Loucy (cell line): ENCODE results near the gene NEIL1.

Source experiments
- CTCF ChIP-seq: fragments of 200-600 bp; sonication (generic); conservative IDR thresholded peaks from 2 replicates; pipeline ENCODE4 v1.5.1; 2014; ENCODE audit warnings: mild to moderate bottlenecking, antibody characterized with exemption, low read length
- EZH2phosphoT487 ChIP-seq: fragments of 200-600 bp; IDR thresholded peaks from 2 replicates; pipeline ENCODE4 v1.6.1; 2018; ENCODE audit warnings: antibody characterized with exemption, mild to moderate bottlenecking, moderate library complexity, borderline replicate concordance

DNA sequence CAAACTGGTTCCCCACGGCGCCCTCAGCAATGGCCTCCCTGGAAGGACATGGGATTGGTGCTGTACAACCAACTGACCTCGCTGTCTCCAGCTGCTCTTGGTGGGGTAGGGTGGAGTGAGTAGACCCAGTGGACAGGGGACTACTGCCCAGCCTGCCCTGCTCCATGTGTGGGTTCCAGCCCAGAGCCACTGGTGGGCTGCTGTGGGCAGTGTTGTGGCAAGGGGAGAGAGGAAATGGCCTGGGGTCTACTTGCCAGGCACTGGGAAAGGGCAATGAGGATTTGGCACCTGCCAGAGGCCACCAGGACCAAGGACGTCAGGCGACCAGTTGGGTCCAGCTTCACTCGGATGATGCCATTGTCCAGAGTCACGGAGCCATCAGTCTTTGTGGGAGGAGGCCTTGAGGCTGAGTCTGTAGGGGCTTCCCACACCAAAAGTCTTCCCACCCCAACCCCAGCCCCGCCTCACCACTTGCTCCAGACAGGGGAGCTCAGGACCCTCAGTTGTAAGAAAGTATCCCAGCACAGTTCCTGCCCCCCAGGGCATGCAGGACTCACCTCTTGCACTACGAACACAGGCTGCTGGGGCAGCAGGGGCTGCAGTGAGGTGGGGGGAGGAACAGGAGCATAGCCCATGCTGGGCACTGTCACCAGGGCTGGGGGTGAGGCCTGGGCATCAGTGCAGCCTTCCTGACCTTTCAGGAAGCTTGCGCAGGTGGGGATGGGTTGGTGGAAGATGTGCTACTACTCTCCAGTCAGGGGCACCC is 12.1 kb downstream of the NEIL1 start:
- no peak for TF ChIP-seq CTCF
- no peak for TF ChIP-seq EZH2phosphoT487
